ENCODE data around the gene PDE4B. TPM values are rescaled to one million over a fixed set of nuclear protein-coding genes. Genes with fewer than 3 reads are reported as not detected.

The PDE4B gene
- total and polyA plus RNA-seq, 10 of the 15 experiments (the other 5 are each of a cell fraction or from before 2014, with no cell fraction given) = 3.0 to 13.2 (median 5.7) TPM

DNA sequence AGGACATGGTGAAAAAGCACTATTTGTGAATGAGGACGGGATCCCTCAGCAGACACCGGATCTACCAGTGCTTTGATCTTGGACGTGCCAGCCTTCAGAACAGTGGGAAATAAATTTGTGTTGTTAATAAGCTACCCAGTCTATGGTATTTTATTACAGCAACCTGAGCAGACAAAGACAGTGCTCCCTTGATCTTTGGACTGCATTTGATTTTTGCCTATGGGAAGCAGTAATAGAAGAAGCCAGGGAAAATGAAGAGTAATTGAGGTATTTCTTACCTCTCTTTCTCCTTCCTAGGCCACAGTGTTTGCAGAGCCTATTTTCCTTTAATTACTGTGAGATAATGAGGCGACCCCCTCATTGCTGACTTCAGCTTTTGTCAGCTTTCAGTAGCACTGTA, 87.9 kb downstream of the PDE4B start:
- POLR2A ChIA-PET = no interaction called here
- no peak for ATAC-seq
- no peak for DNase-seq (ENCODE audit: low read depth, low spot score)
- Histone ChIP-seq H3K4me2 (ENCODE audit: control insufficient read depth, insufficient read depth) (no peak overlapping the region), H3K9ac (ENCODE audit: control insufficient read depth, insufficient read depth, low read length) (no peak overlapping the region), H3K9me3 (replicated peaks; ENCODE audit: control insufficient read depth, insufficient read depth, low read length) (no peaks in the 10 kb centered on the region), H3K27me3 (replicated peaks in 1 of 2; ENCODE audit: control insufficient read depth in 2 of 2, insufficient read depth in 2 of 2, low read length in 1 of 2) (no peaks in the 10 kb centered on the region), H3K4me1 (ENCODE audit: control insufficient read depth, insufficient read depth, low read length) (no peaks in the 10 kb centered on the region), H3K27ac (ENCODE audit: control insufficient read depth, insufficient read depth) (no peak overlapping the region), H2AFZ (ENCODE audit: control insufficient read depth, low read depth, low read length) (no peak overlapping the region), H4K20me1 (ENCODE audit: control insufficient read depth, insufficient read depth) (no peaks in the 10 kb centered on the region), H3K79me2 (ENCODE audit: control insufficient read depth, insufficient read depth, low read length) (no peaks in the 10 kb centered on the region), H3K36me3 (ENCODE audit: control insufficient read depth in 2 of 2, insufficient read depth in 2 of 2, low read length in 1 of 2) (no peaks in the 10 kb centered on the region), H3K4me3 (no peak overlapping the region)
- WGBS (ENCODE audit: insufficient coverage, insufficient replicate concordance, low lambda C conversion rate, missing lambda C conversion rate) = 0% methylated on average over 4 of the region's 4 CpGs
- in situ Hi-C loops (cut with MboI) = no loop called here
- CTCF ChIA-PET = no interaction called here
- SMC1A ChIA-PET (ENCODE audit: uncharacterized antibody, unreplicated experiment) = no interaction called here
- no TSS peak for BruUV-seq (replicated peaks)
- RAD21 ChIA-PET (ENCODE audit: unreplicated experiment) = no interaction called here
- FAIRE-seq = no peak
- intact Hi-C loops (cut with micrococcal nuclease; ENCODE audit: unreplicated experiment) = no loop called here
- TF ChIP-seq MXI1 (IDR thresholded peaks at IDR 0.05; ENCODE audit: low read depth, low read length) = no peak
- no peak for TF ChIP-seq EED (IDR thresholded peaks at IDR 0.05; ENCODE audit: low read depth)
- TF ChIP-seq SIX5 (IDR thresholded peaks at IDR 0.05; ENCODE audit: low read depth, low read length, severe bottlenecking) = no peak
- TF ChIP-seq, protein P1, sequence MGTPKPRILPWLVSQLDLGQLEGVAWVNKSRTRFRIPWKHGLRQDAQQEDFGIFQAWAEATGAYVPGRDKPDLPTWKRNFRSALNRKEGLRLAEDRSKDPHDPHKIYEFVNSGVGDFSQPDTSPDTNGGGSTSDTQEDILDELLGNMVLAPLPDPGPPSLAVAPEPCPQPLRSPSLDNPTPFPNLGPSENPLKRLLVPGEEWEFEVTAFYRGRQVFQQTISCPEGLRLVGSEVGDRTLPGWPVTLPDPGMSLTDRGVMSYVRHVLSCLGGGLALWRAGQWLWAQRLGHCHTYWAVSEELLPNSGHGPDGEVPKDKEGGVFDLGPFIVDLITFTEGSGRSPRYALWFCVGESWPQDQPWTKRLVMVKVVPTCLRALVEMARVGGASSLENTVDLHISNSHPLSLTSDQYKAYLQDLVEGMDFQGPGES (IDR thresholded peaks at IDR 0.05) = no peak
- TF ChIP-seq, protein P2, sequence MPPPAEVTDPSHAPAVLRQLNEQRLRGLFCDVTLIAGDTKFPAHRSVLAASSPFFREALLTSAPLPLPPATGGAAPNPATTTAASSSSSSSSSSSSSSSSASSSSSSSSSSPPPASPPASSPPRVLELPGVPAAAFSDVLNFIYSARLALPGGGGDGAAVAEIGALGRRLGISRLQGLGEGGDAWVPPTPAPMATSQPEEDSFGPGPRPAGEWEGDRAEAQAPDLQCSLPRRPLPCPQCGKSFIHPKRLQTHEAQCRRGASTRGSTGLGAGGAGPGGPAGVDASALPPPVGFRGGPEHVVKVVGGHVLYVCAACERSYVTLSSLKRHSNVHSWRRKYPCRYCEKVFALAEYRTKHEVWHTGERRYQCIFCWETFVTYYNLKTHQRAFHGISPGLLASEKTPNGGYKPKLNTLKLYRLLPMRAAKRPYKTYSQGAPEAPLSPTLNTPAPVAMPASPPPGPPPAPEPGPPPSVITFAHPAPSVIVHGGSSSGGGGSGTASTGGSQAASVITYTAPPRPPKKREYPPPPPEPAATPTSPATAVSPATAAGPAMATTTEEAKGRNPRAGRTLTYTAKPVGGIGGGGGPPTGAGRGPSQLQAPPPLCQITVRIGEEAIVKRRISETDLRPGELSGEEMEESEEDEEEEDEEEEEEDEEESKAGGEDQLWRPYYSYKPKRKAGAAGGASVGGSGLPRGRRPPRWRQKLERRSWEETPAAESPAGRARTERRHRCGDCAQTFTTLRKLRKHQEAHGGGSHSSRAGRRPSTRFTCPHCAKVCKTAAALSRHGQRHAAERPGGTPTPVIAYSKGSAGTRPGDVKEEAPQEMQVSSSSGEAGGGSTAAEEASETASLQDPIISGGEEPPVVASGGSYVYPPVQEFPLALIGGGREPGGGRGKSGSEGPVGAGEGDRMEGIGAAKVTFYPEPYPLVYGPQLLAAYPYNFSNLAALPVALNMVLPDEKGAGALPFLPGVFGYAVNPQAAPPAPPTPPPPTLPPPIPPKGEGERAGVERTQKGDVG (CRISPR knock-in tag; IDR thresholded peaks at IDR 0.05) = no peak
- TF ChIP-seq, protein P3, sequence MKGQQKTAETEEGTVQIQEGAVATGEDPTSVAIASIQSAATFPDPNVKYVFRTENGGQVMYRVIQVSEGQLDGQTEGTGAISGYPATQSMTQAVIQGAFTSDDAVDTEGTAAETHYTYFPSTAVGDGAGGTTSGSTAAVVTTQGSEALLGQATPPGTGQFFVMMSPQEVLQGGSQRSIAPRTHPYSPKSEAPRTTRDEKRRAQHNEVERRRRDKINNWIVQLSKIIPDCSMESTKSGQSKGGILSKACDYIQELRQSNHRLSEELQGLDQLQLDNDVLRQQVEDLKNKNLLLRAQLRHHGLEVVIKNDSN (IDR thresholded peaks at IDR 0.05; ENCODE audit: borderline replicate concordance, extremely low read length, insufficient read depth, low read depth, low read length) = no peak
- TF ChIP-seq SPI1 (IDR thresholded peaks at IDR 0.05; ENCODE audit: borderline replicate concordance, insufficient read depth, low read depth, low read length) = no peak
- no peak for TF ChIP-seq ESRRA (IDR thresholded peaks at IDR 0.05; ENCODE audit: low read length)
- TF ChIP-seq, protein P4, sequence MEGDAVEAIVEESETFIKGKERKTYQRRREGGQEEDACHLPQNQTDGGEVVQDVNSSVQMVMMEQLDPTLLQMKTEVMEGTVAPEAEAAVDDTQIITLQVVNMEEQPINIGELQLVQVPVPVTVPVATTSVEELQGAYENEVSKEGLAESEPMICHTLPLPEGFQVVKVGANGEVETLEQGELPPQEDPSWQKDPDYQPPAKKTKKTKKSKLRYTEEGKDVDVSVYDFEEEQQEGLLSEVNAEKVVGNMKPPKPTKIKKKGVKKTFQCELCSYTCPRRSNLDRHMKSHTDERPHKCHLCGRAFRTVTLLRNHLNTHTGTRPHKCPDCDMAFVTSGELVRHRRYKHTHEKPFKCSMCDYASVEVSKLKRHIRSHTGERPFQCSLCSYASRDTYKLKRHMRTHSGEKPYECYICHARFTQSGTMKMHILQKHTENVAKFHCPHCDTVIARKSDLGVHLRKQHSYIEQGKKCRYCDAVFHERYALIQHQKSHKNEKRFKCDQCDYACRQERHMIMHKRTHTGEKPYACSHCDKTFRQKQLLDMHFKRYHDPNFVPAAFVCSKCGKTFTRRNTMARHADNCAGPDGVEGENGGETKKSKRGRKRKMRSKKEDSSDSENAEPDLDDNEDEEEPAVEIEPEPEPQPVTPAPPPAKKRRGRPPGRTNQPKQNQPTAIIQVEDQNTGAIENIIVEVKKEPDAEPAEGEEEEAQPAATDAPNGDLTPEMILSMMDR (IDR thresholded peaks at IDR 0.05 in 2 of 3, conservative IDR thresholded peaks at IDR 0.05 in 1 of 3; ENCODE audit: control insufficient read depth in 2 of 3, extremely low read depth in 1 of 3, insufficient read depth in 1 of 3, low read depth in 3 of 3, low read length in 3 of 3) = no peak
- no peak for TF ChIP-seq ZNF384 (IDR thresholded peaks at IDR 0.05; ENCODE audit: borderline replicate concordance, low read depth, low read length)
- TF ChIP-seq SUPT20H (IDR thresholded peaks at IDR 0.05; ENCODE audit: borderline replicate concordance, control insufficient read depth, low read depth, low read length) = no peak
- no peak for TF ChIP-seq BMI1 (IDR thresholded peaks at IDR 0.05; ENCODE audit: borderline replicate concordance)
- TF ChIP-seq, protein P5, sequence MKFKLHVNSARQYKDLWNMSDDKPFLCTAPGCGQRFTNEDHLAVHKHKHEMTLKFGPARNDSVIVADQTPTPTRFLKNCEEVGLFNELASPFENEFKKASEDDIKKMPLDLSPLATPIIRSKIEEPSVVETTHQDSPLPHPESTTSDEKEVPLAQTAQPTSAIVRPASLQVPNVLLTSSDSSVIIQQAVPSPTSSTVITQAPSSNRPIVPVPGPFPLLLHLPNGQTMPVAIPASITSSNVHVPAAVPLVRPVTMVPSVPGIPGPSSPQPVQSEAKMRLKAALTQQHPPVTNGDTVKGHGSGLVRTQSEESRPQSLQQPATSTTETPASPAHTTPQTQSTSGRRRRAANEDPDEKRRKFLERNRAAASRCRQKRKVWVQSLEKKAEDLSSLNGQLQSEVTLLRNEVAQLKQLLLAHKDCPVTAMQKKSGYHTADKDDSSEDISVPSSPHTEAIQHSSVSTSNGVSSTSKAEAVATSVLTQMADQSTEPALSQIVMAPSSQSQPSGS (IDR thresholded peaks at IDR 0.05; ENCODE audit: low read length) = no peak

Measured in GM12878 (cell line).